GM18520 (cell line): ENCODE data around the gene SPATS2L.

Source experiments
- ATAC-seq: cut with Tn5 transposase; IDR thresholded peaks from one replicate; pipeline ENCODE4 v1.9.1; 2021; ENCODE audit not compliant: unreplicated experiment

Gene SPATS2L

GRCh38 chr2:200490001-200490400, 183.5 kb downstream of the SPATS2L start:
- no peak for ATAC-seq

- no peak for ATAC-seq
Measured at GRCh38 chr2:200492656-200493055, 186.2 kb downstream of the SPATS2L start.

- no peak for ATAC-seq
Measured at GRCh38 chr2:200494048-200494447, 187.6 kb downstream of the SPATS2L start.

GRCh38 chr2:200496696-200497095, 190.2 kb downstream of the SPATS2L start:
- no peak for ATAC-seq

- no peak for ATAC-seq
Measured at GRCh38 chr2:200498402-200499162, 192.1 kb downstream of the SPATS2L start.

- no peak for ATAC-seq
Measured at GRCh38 chr2:200502196-200502595, 195.7 kb downstream of the SPATS2L start.

- ATAC-seq = no peak
Measured at GRCh38 chr2:200506679-200507078, 200.2 kb downstream of the SPATS2L start.

- ATAC-seq = no peak
Measured at GRCh38 chr2:200507179-200507578, 200.7 kb downstream of the SPATS2L start.

GRCh38 chr2:200509235-200509611, 202.7 kb downstream of the SPATS2L start:
- no peak for ATAC-seq

GRCh38 chr2:200509612-200510433, 203.3 kb downstream of the SPATS2L start, which contains the start of gene KCTD18:
Gene KCTD18 (minus strand): TSS chr2:200510068. CDS start chr2:200507016, 3,052 bp downstream.
- ATAC-seq = peak; percentile 98

GRCh38 chr2:200515155-200515554, 208.7 kb downstream of the SPATS2L start:
- ATAC-seq = no peak

- no peak for ATAC-seq
Measured at GRCh38 chr2:200523158-200523557, 216.7 kb downstream of the SPATS2L start.

- ATAC-seq = no peak
Measured at GRCh38 chr2:200523604-200524003, 217.1 kb downstream of the SPATS2L start.

GRCh38 chr2:200525066-200525465, 218.6 kb downstream of the SPATS2L start:
- ATAC-seq = no peak

- no peak for ATAC-seq
Measured at GRCh38 chr2:200525551-200525881, 219.0 kb downstream of the SPATS2L start.

- ATAC-seq = peak; percentile 99
Measured at GRCh38 chr2:200525882-200526651, 219.6 kb downstream of the SPATS2L start, which contains the start of gene SGO2. Gene SGO2 (plus strand): TSS chr2:200526207. CDS start chr2:200532976, 6,769 bp downstream.

GRCh38 chr2:200528228-200528627, 221.7 kb downstream of the SPATS2L start:
- ATAC-seq = no peak
